GM12878 (cell line): ENCODE results near the gene WHRN. TPM values are rescaled to one million over a fixed set of nuclear protein-coding genes. Genes with fewer than 3 reads are reported as not detected.

Experiments
- ASH2L ChIP-seq: fragments of 300-600, 200-600 bp; sonication (generic); IDR thresholded peaks from 2 replicates; pipeline ENCODE4 v1.6.1; 2017; ENCODE audit warnings: low read depth, mild to moderate bottlenecking, borderline replicate concordance
- E2F8 ChIP-seq: fragments of 450-650 bp; IDR thresholded peaks from 2 replicates; pipeline ENCODE4 v1.6.1; 2018; ENCODE audit warnings: mild to moderate bottlenecking, low read depth, moderate library complexity; ENCODE audit not compliant: partially characterized antibody
- ESRRA ChIP-seq: IDR thresholded peaks from 2 replicates; pipeline ENCODE4 v1.6.1; 2012; ENCODE audit warnings: mild to moderate bottlenecking, low read length, improper control_type of control experiment
- JUNB ChIP-seq: IDR thresholded peaks from 2 replicates; pipeline ENCODE4 v1.6.1; 2016; ENCODE audit warnings: antibody characterized with exemption, mild to moderate bottlenecking
- LARP7 ChIP-seq: fragments of 450-650 bp; IDR thresholded peaks from 2 replicates; pipeline ENCODE4 v1.6.1; 2017; ENCODE audit warnings: mild to moderate bottlenecking
- MTA2 ChIP-seq: fragments of 450-650 bp; IDR thresholded peaks from 2 replicates; pipeline ENCODE4 v1.6.1; 2016; ENCODE audit warnings: low read depth, mild to moderate bottlenecking, moderate library complexity
- NFIC ChIP-seq: IDR thresholded peaks from 2 replicates; pipeline ENCODE4 v1.6.1; 2012; ENCODE audit warnings: low read depth, mild to moderate bottlenecking, inconsistent platforms, low read length, moderate library complexity
- SRF ChIP-seq, 2 experiments: IDR thresholded peaks; 2 replicates each; pipeline ENCODE4 v1.6.1; 2011; ENCODE audit warnings: low read depth in 2 of 2, low read length in 2 of 2, mild to moderate bottlenecking in 1 of 2, moderate library complexity in 1 of 2
- ZBTB40 ChIP-seq: fragments of 450-650 bp; IDR thresholded peaks from 2 replicates; pipeline ENCODE4 v1.6.1; 2016; ENCODE audit warnings: mild to moderate bottlenecking, moderate library complexity, borderline replicate concordance
- ZNF24 ChIP-seq: fragments of 450-650 bp; IDR thresholded peaks from 2 replicates; pipeline ENCODE4 v1.6.1; 2017; ENCODE audit warnings: antibody characterized with exemption, mild to moderate bottlenecking
- polyA plus RNA-seq, 11 experiments: library from polyadenylated mRNA; depleted of rRNA in 4 of 11; unstranded in 6 of 11; stranded (reverse) in 5 of 11; fragments of >200 nt; fragmentation: Nextera tagmentation in 4 of 11; fragmentation: Illumina TruSeq in 1 of 11; extraction: Ambion mirVana in 4 of 11; extraction: Trizol in 1 of 11; gene quantifications; 1 replicate in 1 of 11; 2 replicates in 10 of 11; pipeline versions ENCODE4 v1.2.1 to v1.2.3, GENCODE V29; 2011 to 2016; ENCODE audit warnings: inconsistent platforms in 2 of 11, missing spikeins in 2 of 11, low read depth in 1 of 11
- total RNA-seq, 4 experiments: library from RNA; depleted of rRNA in 3 of 4; stranded (reverse); fragments of >200 nt in 3 of 4; fragmentation: Illumina TruSeq in 1 of 4; extraction: Trizol in 1 of 4; gene quantifications; 2 replicates each; pipeline versions ENCODE4 v1.2.1 to v1.2.3, GENCODE V29; 2013 to 2021

The WHRN gene
- total and polyA plus RNA-seq, 10 of the 15 experiments (the other 5 are each of a cell fraction or from before 2014, with no cell fraction given) = 0.04 to 18.2 (median 0.68) TPM; not detected in 1

GRCh38 chr9:114357360-114357759 is 147.9 kb downstream of the WHRN start (continued):
- no peak for TF ChIP-seq ZBTB40
- TF ChIP-seq JUNB = no peak
- no peak for TF ChIP-seq LARP7
- no peak for TF ChIP-seq ZNF24
- TF ChIP-seq NFIC = no peak
- TF ChIP-seq ASH2L = no peak
- TF ChIP-seq SRF (IDR thresholded peaks at IDR 0.05; ENCODE audit: low read depth in 2 of 2, low read length in 2 of 2) = no peak
- no peak for TF ChIP-seq E2F8
- TF ChIP-seq ESRRA = no peak
- TF ChIP-seq MTA2 = no peak
